Fibroblast of mammary gland (primary cell): ENCODE results near the gene GIPC1.
"Not testable (repeated sequence)": the region's sequence is repeated elsewhere in the genome, so short reads cannot be mapped to it uniquely, and the experiment has no call there.

Experiments used
- DNase-seq: peaks from one replicate; pipeline ENCODE4 v3.0.0-alpha.2; 2010; ENCODE audit warnings: low read depth
- H3K4me3 ChIP-seq: 2 replicates; pipeline ENCODE4 v1.5.1; 2011; ENCODE audit warnings: low read depth, mild to moderate bottlenecking, low read length, moderate library complexity; ENCODE audit not compliant: control insufficient read depth
- TF ChIP-seq, protein P1 (sequence below): conservative IDR thresholded peaks from 2 replicates; pipeline ENCODE4 v1.5.1; 2011; ENCODE audit warnings: low read depth, low read length, inconsistent platforms; ENCODE audit not compliant: control insufficient read depth, insufficient read depth

The GIPC1 gene, protein sequence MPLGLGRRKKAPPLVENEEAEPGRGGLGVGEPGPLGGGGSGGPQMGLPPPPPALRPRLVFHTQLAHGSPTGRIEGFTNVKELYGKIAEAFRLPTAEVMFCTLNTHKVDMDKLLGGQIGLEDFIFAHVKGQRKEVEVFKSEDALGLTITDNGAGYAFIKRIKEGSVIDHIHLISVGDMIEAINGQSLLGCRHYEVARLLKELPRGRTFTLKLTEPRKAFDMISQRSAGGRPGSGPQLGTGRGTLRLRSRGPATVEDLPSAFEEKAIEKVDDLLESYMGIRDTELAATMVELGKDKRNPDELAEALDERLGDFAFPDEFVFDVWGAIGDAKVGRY

GRCh38 chr19:14496029-14496833, at the start of gene GIPC1:
GIPC1 (minus strand) TSS chr19:14496127; CDS start chr19:14482976, 13,151 bp downstream.
- peak within 1 kb of the TSS; percentile 76 for H3K4me3 ChIP-seq
- TF ChIP-seq, protein P1, sequence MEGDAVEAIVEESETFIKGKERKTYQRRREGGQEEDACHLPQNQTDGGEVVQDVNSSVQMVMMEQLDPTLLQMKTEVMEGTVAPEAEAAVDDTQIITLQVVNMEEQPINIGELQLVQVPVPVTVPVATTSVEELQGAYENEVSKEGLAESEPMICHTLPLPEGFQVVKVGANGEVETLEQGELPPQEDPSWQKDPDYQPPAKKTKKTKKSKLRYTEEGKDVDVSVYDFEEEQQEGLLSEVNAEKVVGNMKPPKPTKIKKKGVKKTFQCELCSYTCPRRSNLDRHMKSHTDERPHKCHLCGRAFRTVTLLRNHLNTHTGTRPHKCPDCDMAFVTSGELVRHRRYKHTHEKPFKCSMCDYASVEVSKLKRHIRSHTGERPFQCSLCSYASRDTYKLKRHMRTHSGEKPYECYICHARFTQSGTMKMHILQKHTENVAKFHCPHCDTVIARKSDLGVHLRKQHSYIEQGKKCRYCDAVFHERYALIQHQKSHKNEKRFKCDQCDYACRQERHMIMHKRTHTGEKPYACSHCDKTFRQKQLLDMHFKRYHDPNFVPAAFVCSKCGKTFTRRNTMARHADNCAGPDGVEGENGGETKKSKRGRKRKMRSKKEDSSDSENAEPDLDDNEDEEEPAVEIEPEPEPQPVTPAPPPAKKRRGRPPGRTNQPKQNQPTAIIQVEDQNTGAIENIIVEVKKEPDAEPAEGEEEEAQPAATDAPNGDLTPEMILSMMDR, result no peak
- DNase-seq, result peak; percentile 98

- no peak for DNase-seq
- TF ChIP-seq, protein P1, result no peak
- H3K4me3 ChIP-seq, result no peak overlapping the region
Measured at GRCh38 chr19:14545716-14546082, 49.8 kb upstream of the GIPC1 start.

DNA sequence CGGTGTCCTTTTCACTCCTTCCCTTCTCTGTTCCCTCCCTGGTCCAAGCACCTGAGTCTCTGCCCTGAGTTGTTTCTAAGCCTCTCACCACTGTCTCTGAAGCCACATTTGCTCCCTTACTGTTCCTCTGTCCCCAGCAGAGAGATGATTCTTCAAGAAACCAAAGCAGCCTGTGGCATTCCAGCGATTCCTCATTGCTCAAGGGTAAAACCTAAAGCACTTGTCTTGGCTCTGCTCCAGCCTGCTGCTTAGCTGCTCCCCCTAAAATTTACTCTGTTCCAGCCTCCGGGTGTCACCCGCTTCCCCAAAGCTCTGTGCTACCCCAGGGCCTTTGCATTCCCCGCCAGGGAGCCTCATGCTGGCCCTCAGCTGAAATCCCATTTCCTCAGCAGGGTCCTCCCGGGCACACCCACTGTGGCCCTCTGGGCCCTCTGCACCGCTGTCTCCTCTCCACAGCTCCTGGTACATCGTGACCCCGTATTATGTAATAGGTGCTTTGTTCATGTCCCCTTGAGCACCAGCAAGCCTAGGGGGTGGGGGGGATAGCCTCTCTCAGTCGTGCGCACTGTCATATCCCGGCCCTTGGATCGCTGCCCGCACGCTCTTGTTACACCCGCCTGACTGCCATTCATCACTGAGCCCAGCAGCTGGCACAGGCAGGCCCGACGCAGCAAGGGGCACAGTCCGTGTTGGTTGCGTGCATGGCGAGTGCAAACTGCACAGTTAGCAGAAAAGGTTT, 49.2 kb upstream of the GIPC1 start:
- DNase-seq, result no peak
- TF ChIP-seq, protein P1, result no peak
- H3K4me3 ChIP-seq, result no peak overlapping the region

- TF ChIP-seq, protein P1, result no peak
- DNase-seq, result no peak
- no peak overlapping the region for H3K4me3 ChIP-seq
Measured at GRCh38 chr19:14544047-14544446, 48.1 kb upstream of the GIPC1 start.

GRCh38 chr19:14542711-14543328, 46.9 kb upstream of the GIPC1 start:
- DNase-seq, result peak; percentile 65
- TF ChIP-seq, protein P1, result no peak
- H3K4me3 ChIP-seq, result no peak overlapping the region

DNA sequence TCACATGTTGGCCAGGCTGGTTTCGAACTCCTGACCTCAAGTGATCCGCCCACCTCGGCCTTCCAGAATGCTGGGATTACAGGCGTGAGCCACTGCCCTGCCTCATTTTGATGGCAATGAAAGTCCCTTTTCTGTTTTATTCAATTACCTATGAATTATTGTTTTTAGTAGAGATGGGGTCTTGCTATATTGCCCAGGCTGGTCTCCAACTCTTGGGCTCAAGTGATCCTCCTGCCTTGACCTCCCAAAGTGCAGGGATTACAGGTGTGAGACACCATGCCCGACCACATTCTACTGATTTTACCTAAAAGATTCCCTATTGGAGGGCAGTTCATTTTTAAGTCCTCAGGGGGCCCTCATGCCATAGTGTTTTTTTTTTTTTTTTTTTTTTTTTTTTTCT, 46.1 kb upstream of the GIPC1 start:
- H3K4me3 ChIP-seq, DNase-seq: not testable (repeated sequence)
